SK-N-SH treated with all-trans-retinoic acid at 6 μM for 48 hours (cell line): ENCODE data around the gene ELAVL1.

ENCODE experiments used
- BACH2 ChIP-seq: fragments of 250-450 bp; sonication (Bioruptor Pico); IDR thresholded peaks from 2 replicates; pipeline ENCODE4 v1.9.0; 2021; ENCODE audit warnings: mild to moderate bottlenecking, borderline replicate concordance
- ESRRG ChIP-seq: fragments of 250-450 bp; sonication (Bioruptor Pico); IDR thresholded peaks from 2 replicates; pipeline ENCODE4 v1.6.1; 2021; ENCODE audit warnings: mild to moderate bottlenecking
- GLIS3 ChIP-seq: fragments of 250-450 bp; sonication (Bioruptor Pico); IDR thresholded peaks from 2 replicates; pipeline ENCODE4 v1.5.0; 2020; ENCODE audit warnings: mild to moderate bottlenecking, moderate library complexity
- OSR1 ChIP-seq: fragments of 250-450 bp; sonication (Bioruptor Pico); IDR thresholded peaks from 2 replicates; pipeline ENCODE4 v1.8.0; 2022; ENCODE audit warnings: moderate library complexity, mild to moderate bottlenecking, inconsistent platforms
- TCF4 ChIP-seq: fragments of 250-450 bp; sonication (Bioruptor Pico); IDR thresholded peaks from 2 replicates; pipeline ENCODE4 v1.8.0; 2021; ENCODE audit warnings: mild to moderate bottlenecking, moderate library complexity, borderline replicate concordance
- TOX ChIP-seq: fragments of 250-450 bp; sonication (Bioruptor Pico); IDR thresholded peaks from 2 replicates; pipeline ENCODE4 v1.8.0; 2021; ENCODE audit warnings: mild to moderate bottlenecking, moderate library complexity, borderline replicate concordance
- ZFP30 ChIP-seq: fragments of 450-650 bp; formaldehyde crosslinking; IDR thresholded peaks from 2 replicates; pipeline ENCODE4 v1.5.0; 2022; ENCODE audit warnings: mild to moderate bottlenecking, moderate library complexity
- ZNF70 ChIP-seq: fragments of 450-650 bp; formaldehyde crosslinking; IDR thresholded peaks from 2 replicates; pipeline ENCODE4 v1.5.0; 2020; ENCODE audit warnings: mild to moderate bottlenecking, moderate library complexity
- ZNF8 ChIP-seq: fragments of 450-650 bp; formaldehyde crosslinking; IDR thresholded peaks from 2 replicates; pipeline ENCODE4 v1.5.0; 2020; ENCODE audit warnings: mild to moderate bottlenecking, moderate library complexity
- TF ChIP-seq, protein P1 (sequence below): fragments of 250-450 bp; sonication (Bioruptor Pico); IDR thresholded peaks from 2 replicates; pipeline ENCODE4 v1.8.0; 2020; ENCODE audit warnings: mild to moderate bottlenecking, moderate library complexity, borderline replicate concordance
- TF ChIP-seq, protein P2 (sequence below): fragments of 250-450 bp; sonication (Bioruptor Pico); IDR thresholded peaks from 2 replicates; pipeline ENCODE4 v1.8.0; 2021; ENCODE audit warnings: low read depth, mild to moderate bottlenecking, moderate library complexity, borderline replicate concordance

DNA sequence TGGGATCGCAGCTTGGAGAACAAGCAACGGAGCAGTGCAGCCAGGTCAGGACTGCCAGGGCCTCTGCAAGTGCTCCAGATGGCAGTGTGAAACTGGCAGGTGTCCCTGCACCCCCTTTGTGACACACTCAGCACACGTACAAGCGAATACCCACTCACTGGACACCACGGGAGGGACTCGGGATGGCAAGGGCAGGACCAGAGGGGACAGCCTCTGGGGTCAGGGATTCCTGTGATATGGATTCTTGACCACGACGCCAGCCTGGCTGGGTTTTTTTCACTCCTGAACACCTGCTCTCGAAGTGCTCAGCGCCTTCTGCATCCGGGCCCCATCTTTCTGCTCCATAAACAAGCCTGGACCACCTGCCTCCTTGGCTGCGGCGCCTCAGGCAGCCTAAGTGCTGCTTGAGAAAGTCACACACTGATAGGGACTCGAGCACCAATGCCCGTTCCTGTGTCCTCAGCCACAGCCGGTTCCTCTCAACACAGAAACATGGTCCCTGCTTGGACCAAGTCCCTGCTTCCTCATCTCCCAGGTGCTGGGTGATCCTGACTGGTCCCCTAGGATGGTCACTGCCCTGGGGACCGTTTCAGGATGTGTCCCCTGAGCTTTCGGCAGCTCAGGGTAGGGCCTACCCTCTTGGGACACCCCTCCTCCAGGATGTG is 22.0 kb downstream of the ELAVL1 start:
- TF ChIP-seq TOX (CRISPR knock-in tag) (no peak), BACH2 (CRISPR knock-in tag) (no peak), ZFP30 (CRISPR knock-in tag) (no peak), ZNF8 (CRISPR knock-in tag) (no peak), ZNF70 (CRISPR knock-in tag) (no peak), OSR1 (CRISPR knock-in tag) (no peak), ESRRG (CRISPR knock-in tag) (no peak), GLIS3 (no peak), TCF4 (no peak)
- TF ChIP-seq, protein P1, sequence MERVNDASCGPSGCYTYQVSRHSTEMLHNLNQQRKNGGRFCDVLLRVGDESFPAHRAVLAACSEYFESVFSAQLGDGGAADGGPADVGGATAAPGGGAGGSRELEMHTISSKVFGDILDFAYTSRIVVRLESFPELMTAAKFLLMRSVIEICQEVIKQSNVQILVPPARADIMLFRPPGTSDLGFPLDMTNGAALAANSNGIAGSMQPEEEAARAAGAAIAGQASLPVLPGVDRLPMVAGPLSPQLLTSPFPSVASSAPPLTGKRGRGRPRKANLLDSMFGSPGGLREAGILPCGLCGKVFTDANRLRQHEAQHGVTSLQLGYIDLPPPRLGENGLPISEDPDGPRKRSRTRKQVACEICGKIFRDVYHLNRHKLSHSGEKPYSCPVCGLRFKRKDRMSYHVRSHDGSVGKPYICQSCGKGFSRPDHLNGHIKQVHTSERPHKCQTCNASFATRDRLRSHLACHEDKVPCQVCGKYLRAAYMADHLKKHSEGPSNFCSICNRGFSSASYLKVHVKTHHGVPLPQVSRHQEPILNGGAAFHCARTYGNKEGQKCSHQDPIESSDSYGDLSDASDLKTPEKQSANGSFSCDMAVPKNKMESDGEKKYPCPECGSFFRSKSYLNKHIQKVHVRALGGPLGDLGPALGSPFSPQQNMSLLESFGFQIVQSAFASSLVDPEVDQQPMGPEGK: no peak
- TF ChIP-seq, protein P2, sequence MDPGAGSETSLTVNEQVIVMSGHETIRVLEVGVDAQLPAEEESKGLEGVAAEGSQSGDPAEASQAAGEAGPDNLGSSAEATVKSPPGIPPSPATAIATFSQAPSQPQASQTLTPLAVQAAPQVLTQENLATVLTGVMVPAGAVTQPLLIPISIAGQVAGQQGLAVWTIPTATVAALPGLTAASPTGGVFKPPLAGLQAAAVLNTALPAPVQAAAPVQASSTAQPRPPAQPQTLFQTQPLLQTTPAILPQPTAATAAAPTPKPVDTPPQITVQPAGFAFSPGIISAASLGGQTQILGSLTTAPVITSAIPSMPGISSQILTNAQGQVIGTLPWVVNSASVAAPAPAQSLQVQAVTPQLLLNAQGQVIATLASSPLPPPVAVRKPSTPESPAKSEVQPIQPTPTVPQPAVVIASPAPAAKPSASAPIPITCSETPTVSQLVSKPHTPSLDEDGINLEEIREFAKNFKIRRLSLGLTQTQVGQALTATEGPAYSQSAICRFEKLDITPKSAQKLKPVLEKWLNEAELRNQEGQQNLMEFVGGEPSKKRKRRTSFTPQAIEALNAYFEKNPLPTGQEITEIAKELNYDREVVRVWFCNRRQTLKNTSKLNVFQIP: no peak
